RWPE1 (cell line): Measurements from ENCODE around the gene LILRA6.
"Not testable (repeated sequence)": the region's sequence is repeated elsewhere in the genome, so short reads cannot be mapped to it uniquely, and the experiment has no call there.

ENCODE experiments used
- CTCF ChIA-PET: fragments of 350-600 bp; sonication (Branson Sonifier 250); formaldehyde crosslinking; extraction: SDS; loops from one replicate; lab custom pipeline; 2021; lab: Yijun Ruan, JAX
- POLR2A ChIA-PET: fragments of 400-600 bp; formaldehyde crosslinking; extraction: SDS; loops from one replicate; lab custom pipeline; 2020; ENCODE audit warnings: antibody characterized with exemption; ENCODE audit not compliant: low non-redundant PET; lab: Yijun Ruan, JAX
- DNase-seq: peaks from one replicate; pipeline ENCODE4 v3.0.0; 2012; ENCODE audit warnings: low spot score
- H3K27ac ChIP-seq: fragments of 450-650 bp; 2 replicates; pipeline ENCODE4 v1.5.1; 2017
- TF ChIP-seq, protein P1 (sequence below): fragments of 450-650 bp; conservative IDR thresholded peaks from 2 replicates; pipeline ENCODE4 v1.5.1; 2017; ENCODE audit warnings: low read depth, mild to moderate bottlenecking

Gene LILRA6

DNA sequence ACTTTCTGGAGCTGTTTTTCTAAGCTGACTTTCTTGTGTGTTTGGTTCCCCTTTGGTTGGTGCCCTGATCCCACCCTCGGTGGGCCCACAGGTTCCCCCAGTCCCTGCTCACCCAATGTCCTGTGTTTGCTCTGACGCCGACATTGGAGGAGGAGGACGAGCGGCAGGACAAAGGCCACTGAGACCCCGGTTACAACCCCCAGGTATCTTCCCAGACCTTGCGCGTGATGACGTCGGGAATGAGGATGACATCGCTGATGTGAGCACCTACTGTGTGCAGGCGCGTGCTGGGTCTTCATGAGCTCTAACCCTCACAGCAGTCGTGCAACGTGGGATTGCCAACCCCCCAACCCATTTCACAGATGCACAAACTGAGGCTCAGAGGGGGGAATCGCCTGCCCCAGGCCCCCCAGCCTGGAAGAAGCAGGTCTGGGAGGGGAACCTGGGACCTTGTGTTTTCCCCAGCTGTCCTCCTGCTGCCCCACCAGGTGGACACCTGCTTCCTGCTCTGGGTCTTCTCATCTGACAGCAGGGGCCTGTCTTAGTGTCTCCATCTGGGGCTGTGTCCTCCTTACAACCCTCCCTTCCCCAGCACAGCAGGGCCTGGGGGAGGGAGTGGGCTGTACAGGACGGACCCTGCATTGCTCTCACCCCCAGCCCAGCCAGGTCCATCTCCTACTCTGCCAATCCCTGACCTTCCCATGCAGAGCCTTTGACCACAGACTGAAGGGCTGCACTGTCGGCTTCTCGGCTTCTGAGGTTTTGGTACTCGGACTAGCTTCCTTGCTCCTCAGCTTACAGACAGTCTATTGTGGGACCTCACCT lies 4.7 kb upstream of the LILRA6 start:
- ChIA-PET CTCF (interaction anchor here (1.3 kb wide), 1 partner anchor 19 kb away, joined by 3 read pairs; no protein-coding TSS in a partner anchor), POLR2A (no interaction called here)
- TF ChIP-seq, protein P1, sequence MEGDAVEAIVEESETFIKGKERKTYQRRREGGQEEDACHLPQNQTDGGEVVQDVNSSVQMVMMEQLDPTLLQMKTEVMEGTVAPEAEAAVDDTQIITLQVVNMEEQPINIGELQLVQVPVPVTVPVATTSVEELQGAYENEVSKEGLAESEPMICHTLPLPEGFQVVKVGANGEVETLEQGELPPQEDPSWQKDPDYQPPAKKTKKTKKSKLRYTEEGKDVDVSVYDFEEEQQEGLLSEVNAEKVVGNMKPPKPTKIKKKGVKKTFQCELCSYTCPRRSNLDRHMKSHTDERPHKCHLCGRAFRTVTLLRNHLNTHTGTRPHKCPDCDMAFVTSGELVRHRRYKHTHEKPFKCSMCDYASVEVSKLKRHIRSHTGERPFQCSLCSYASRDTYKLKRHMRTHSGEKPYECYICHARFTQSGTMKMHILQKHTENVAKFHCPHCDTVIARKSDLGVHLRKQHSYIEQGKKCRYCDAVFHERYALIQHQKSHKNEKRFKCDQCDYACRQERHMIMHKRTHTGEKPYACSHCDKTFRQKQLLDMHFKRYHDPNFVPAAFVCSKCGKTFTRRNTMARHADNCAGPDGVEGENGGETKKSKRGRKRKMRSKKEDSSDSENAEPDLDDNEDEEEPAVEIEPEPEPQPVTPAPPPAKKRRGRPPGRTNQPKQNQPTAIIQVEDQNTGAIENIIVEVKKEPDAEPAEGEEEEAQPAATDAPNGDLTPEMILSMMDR, result no peak
- H3K27ac ChIP-seq, result no peak overlapping the region
- no peak for DNase-seq

GRCh38 chr19:54245936-54246335 lies 3.3 kb upstream of the LILRA6 start:
- TF ChIP-seq, protein P1, result no peak
- ChIA-PET CTCF (no interaction called here), POLR2A (no interaction called here)
- DNase-seq, result no peak
- no peak overlapping the region for H3K27ac ChIP-seq

- POLR2A ChIA-PET, H3K27ac ChIP-seq, CTCF ChIA-PET, DNase-seq: not testable (repeated sequence)
These were observed 1.2 kb upstream of the LILRA6 start for GRCh38 chr19:54243809-54244208.

GRCh38 chr19:54242234-54242633 lies 356 bp downstream of the LILRA6 start:
- CTCF ChIA-PET, H3K27ac ChIP-seq, POLR2A ChIA-PET, DNase-seq: not testable (repeated sequence)

DNA sequence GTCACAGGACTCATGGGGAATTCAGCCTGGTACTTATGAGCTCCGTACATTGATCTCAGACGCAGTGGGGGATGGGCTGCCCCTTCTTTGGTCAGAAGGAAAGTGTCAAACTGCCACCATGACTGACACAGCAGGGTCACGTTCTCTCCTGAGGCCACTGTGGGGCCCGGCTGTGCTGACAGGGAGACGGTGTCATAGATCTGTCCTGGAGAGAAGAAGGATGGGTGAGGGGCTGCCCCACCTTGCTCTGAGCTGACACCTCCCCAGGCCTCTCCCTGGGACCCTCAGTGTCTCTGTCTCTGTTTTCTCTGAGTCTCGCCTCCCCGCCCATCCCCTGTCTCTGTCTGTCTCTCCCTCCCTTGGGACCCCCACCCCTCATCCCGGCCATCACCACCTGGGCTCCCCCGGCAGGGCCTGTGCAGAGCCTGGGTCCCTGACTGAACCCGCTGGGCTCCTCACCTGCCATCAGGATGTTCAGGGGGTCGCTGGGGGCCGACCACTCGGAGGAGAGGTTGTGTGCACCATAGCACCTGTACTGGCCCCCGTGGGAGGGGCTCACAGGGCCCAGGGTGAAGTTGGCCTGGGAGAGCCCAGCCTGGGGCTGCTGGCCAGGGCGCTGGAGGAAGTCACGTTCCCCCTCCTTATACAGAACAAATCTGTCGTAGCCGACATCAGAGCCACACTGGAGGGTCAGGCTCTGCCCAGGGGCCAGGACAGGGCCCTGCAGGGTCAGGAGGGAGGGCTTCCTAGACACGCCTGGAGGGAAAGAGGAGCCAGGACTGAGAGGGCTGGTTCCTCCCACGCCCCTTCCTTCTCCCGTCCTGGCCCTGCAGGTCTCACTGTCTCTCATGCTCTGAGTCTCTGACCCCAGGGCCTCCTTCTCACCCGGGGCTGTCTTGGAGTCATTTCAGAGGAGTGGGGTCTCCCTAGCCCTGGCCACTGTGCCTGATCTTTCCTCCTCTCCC lies 1.9 kb downstream of the LILRA6 start:
- POLR2A ChIA-PET, result not testable (repeated sequence)

DNA sequence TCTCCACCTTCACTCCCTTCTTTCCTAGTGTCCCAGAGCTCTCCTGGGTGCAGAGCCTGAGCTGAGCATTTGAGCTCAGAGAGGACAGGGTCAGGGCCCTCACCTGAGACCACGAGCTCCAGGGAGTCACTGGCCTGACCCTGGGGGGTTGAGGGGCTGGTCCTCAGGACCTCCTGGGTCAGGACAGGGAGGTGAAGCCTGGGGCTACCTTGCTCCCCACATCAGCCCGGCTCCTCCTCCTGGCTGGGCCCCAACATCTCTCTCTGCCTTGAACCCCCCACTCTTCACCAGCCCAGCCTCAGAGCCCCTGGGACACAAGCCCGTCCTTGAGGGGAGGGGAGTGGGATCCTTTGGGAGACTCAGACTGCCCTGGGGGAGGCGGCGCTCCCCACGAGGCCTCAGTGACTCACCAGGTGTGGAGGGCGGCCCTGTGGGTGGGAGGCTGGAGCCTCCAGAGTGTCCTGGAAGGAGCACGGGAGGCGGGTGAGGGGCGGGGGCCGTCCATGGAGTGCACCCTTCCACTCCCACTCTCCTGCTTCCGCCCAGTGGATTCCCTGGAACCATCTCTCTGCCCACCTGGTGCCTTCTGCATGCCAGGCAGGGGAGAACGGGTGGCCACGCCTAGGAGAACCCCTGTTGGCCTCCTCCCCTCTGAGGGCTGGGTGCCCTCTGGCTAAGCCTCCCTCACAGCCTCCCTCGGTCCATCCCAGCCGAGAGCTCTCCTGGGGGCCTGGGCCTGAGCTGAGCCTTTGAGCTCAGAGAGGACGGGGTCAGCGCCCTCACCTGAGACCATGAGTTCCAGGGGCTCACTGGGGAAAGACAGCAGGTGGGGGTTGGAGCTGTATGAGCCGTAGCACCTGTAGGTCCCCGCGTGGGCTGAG lies 2.9 kb downstream of the LILRA6 start:
- DNase-seq, H3K27ac ChIP-seq, CTCF ChIA-PET, POLR2A ChIA-PET: not testable (repeated sequence)

More for the DNA sequence above, 1.9 kb downstream of the LILRA6 start:
- DNase-seq, H3K27ac ChIP-seq, CTCF ChIA-PET: not testable (repeated sequence)

- TF ChIP-seq, protein P1, result no peak
- CTCF ChIA-PET, result no interaction called here
- POLR2A ChIA-PET, result no interaction called here
- no peak for DNase-seq
- H3K27ac ChIP-seq, result no peak overlapping the region
These were observed 8.6 kb downstream of the LILRA6 start for GRCh38 chr19:54233941-54234340.
